C4-2B (cell line): Measurements from ENCODE around the gene PPP4R4.

ENCODE experiments used
- ZFX ChIP-seq: fragments of 450-650 bp; IDR thresholded peaks from 2 replicates; pipeline ENCODE4 v1.6.1; 2017
- TF ChIP-seq, protein P1 (sequence below): fragments of 450-650 bp; conservative IDR thresholded peaks from 2 replicates; pipeline ENCODE4 v1.5.1; 2017; ENCODE audit warnings: mild to moderate bottlenecking

DNA sequence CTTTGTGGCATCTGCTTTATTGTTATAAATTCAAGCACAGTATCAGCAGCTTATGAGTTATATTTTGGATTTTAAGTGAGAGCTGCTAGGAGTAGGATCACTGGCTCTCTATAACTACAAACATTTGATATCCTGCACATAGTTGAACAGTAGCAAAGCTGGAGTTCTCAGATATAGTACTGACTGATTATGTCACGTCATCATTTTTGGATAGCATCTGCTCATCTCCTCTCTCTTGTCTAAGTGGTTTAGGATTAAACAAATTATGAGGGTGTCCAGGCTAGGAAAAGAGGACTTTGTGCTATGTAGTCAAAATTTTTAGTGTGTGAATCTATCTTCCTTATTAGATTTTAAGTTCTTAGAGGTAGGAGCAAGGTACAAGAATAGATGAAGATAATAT is 18.4 kb downstream of the PPP4R4 start:
- TF ChIP-seq, protein P1, sequence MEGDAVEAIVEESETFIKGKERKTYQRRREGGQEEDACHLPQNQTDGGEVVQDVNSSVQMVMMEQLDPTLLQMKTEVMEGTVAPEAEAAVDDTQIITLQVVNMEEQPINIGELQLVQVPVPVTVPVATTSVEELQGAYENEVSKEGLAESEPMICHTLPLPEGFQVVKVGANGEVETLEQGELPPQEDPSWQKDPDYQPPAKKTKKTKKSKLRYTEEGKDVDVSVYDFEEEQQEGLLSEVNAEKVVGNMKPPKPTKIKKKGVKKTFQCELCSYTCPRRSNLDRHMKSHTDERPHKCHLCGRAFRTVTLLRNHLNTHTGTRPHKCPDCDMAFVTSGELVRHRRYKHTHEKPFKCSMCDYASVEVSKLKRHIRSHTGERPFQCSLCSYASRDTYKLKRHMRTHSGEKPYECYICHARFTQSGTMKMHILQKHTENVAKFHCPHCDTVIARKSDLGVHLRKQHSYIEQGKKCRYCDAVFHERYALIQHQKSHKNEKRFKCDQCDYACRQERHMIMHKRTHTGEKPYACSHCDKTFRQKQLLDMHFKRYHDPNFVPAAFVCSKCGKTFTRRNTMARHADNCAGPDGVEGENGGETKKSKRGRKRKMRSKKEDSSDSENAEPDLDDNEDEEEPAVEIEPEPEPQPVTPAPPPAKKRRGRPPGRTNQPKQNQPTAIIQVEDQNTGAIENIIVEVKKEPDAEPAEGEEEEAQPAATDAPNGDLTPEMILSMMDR = no peak
- no peak for TF ChIP-seq ZFX
